ENCODE data around the gene TMX3. TPM values are rescaled to one million over a fixed set of nuclear protein-coding genes. Genes with fewer than 3 reads are reported as not detected.

The TMX3 gene, protein sequence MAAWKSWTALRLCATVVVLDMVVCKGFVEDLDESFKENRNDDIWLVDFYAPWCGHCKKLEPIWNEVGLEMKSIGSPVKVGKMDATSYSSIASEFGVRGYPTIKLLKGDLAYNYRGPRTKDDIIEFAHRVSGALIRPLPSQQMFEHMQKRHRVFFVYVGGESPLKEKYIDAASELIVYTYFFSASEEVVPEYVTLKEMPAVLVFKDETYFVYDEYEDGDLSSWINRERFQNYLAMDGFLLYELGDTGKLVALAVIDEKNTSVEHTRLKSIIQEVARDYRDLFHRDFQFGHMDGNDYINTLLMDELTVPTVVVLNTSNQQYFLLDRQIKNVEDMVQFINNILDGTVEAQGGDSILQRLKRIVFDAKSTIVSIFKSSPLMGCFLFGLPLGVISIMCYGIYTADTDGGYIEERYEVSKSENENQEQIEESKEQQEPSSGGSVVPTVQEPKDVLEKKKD
- total RNA-seq: 65.6 and 67.1 TPM in 2 replicates

GRCh38 chr18:68714712-68715496 is at the start of gene TMX3:
Gene TMX3, minus strand, starts transcription at chr18:68715108. Its CDS starts 127 bp downstream, at chr18:68714981.
- H3K9me3 Mint-ChIP-seq: no peaks in the 10 kb centered on the region
- peak within 1 kb of the TSS; percentile 90 for H3K27ac Mint-ChIP-seq
- intact Hi-C loops (cut with micrococcal nuclease): loop anchor here (2.0 to 10.0 kb wide), 2 partner anchors 1200 to 1490 kb away; partner anchors contain the start of genes DSEL and RTTN
- no peaks in the 10 kb centered on the region for H3K27me3 Mint-ChIP-seq
- peak; percentile 98 for DNase-seq
- peak within 1 kb of the TSS; percentile 94 for H3K4me3 Mint-ChIP-seq
- peaks cover 29% of the 10 kb centered on the region for H3K36me3 Mint-ChIP-seq (ENCODE audit: low read depth)
- H3K4me1 Mint-ChIP-seq: peaks cover 30% of the 10 kb centered on the region

GRCh38 chr18:68764016-68764415 is 49.1 kb upstream of the TMX3 start:
- H3K36me3 Mint-ChIP-seq (ENCODE audit: low read depth): no peaks in the 10 kb centered on the region
- intact Hi-C loops (cut with micrococcal nuclease): no loop called here
- no peaks in the 10 kb centered on the region for H3K27me3 Mint-ChIP-seq
- H3K4me1 Mint-ChIP-seq: no peaks in the 10 kb centered on the region
- no peak overlapping the region for H3K27ac Mint-ChIP-seq
- H3K4me3 Mint-ChIP-seq: no peak overlapping the region
- no peak for DNase-seq
- no peaks in the 10 kb centered on the region for H3K9me3 Mint-ChIP-seq

- no peak for DNase-seq
- Mint-ChIP-seq H3K4me3 (no peak overlapping the region), H3K4me1 (no peaks in the 10 kb centered on the region), H3K36me3 (ENCODE audit: low read depth) (no peaks in the 10 kb centered on the region), H3K27ac (no peak overlapping the region), H3K27me3 (no peaks in the 10 kb centered on the region), H3K9me3 (no peaks in the 10 kb centered on the region)
- intact Hi-C loops (cut with micrococcal nuclease): no loop called here
Measured at GRCh38 chr18:68763083-68763482, 48.2 kb upstream of the TMX3 start.

DNA sequence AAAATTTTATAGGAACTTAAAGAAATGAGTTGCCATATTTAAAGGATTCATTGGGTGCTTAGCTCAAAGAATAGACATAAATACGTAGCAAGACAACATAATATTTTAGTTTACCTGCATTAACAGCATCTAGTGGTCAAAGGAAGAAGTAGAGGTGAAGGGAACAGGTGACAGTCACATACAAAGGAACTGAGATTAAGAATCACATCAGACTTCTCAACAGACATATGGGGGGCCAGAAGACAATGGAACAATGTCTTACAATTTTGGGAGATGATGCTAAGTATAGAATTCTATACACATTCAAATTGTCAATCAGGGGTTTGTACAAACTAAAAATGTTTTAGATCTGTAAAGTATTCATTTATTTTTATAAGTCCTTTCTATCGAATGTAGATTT is 44.4 kb upstream of the TMX3 start:
- Mint-ChIP-seq H3K4me3 (no peak overlapping the region), H3K36me3 (ENCODE audit: low read depth) (no peaks in the 10 kb centered on the region), H3K27me3 (no peaks in the 10 kb centered on the region), H3K9me3 (no peaks in the 10 kb centered on the region), H3K27ac (no peak overlapping the region), H3K4me1 (no peaks in the 10 kb centered on the region)
- DNase-seq: no peak
- intact Hi-C loops (cut with micrococcal nuclease): no loop called here

GRCh38 chr18:68757126-68757525 is 42.2 kb upstream of the TMX3 start:
- DNase-seq: no peak
- Mint-ChIP-seq H3K9me3 (no peaks in the 10 kb centered on the region), H3K36me3 (ENCODE audit: low read depth) (no peaks in the 10 kb centered on the region), H3K4me1 (no peaks in the 10 kb centered on the region), H3K27me3 (no peaks in the 10 kb centered on the region), H3K27ac (no peak overlapping the region), H3K4me3 (no peak overlapping the region)
- intact Hi-C loops (cut with micrococcal nuclease): no loop called here

GRCh38 chr18:68742206-68742605 is 27.3 kb upstream of the TMX3 start:
- intact Hi-C loops (cut with micrococcal nuclease): no loop called here
- no peak overlapping the region for H3K4me3 Mint-ChIP-seq
- H3K9me3 Mint-ChIP-seq: no peaks in the 10 kb centered on the region
- DNase-seq: no peak
- H3K36me3 Mint-ChIP-seq (ENCODE audit: low read depth): no peaks in the 10 kb centered on the region
- no peak overlapping the region for H3K27ac Mint-ChIP-seq
- no peaks in the 10 kb centered on the region for H3K27me3 Mint-ChIP-seq
- H3K4me1 Mint-ChIP-seq: no peaks in the 10 kb centered on the region

DNA sequence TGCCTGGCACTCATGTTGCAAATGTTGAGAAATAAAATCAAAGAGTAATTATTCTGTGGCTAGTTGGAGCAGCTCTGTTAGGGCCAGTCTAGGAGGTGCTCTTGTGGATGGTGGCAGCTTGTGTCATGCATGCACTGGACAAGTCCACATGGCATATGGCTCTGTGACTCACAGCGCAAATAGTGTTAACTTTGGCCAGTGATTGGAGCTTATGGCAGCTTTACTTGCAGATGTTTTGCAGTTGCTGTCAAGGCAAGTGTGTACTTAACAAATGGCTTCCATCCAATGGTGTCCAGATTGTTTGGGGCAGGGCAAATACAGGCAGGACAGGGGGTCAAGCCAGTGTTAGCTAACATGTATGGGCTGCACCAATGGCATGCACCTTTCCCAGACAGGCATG is 26.1 kb upstream of the TMX3 start:
- Mint-ChIP-seq H3K9me3 (no peaks in the 10 kb centered on the region), H3K27ac (no peak overlapping the region), H3K4me3 (no peak overlapping the region), H3K4me1 (no peaks in the 10 kb centered on the region), H3K36me3 (ENCODE audit: low read depth) (no peaks in the 10 kb centered on the region), H3K27me3 (no peaks in the 10 kb centered on the region)
- no peak for DNase-seq
- intact Hi-C loops (cut with micrococcal nuclease): no loop called here

DNA sequence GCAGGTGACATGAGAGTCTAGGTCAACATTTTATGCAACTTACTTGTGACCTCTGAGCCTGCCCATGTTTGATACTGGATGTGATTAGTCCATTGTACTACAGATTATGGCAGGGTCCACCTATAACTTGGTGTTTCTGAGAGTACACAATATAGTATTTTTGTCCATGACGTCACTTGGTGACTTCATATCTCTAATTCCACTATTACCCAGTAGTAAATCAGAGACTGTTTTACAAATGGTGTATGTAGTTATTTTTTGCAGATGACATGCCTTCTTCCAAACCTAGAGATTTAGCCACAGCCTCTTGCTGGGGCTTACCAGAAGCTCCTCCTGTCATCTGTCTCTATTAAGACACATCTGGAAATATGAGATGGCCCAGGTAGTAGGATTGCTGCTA is 24.6 kb upstream of the TMX3 start:
- H3K27ac Mint-ChIP-seq: no peak overlapping the region
- no peaks in the 10 kb centered on the region for H3K36me3 Mint-ChIP-seq (ENCODE audit: low read depth)
- H3K4me1 Mint-ChIP-seq: no peaks in the 10 kb centered on the region
- no peaks in the 10 kb centered on the region for H3K9me3 Mint-ChIP-seq
- peaks cover 3% of the 10 kb centered on the region for H3K27me3 Mint-ChIP-seq
- no peak for DNase-seq
- no peak overlapping the region for H3K4me3 Mint-ChIP-seq
- intact Hi-C loops (cut with micrococcal nuclease): loop anchor here (5.0 kb wide), 2 partner anchors 77 to 1522 kb away; no protein-coding TSS in a partner anchor

DNA sequence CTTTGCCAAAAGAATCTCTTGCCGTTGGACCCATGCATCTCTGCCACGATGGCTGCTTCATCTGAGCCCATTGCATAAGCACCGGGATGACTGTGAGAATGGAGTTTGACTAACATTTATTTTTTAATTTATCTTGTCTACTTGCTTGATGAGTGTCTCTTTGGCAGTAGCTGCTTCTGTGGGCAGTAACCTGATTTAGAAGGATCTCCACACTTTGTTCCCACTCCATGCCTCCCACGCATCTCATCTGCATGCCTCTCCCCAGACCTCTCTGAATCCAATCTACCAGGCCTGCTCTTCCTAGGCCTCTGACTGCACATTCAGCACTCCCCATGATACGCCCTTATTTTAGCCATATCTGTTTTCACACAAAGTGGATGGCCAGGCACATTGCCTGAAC is 23.7 kb upstream of the TMX3 start:
- Mint-ChIP-seq H3K27me3 (peaks cover 3% of the 10 kb centered on the region), H3K4me1 (no peaks in the 10 kb centered on the region), H3K4me3 (no peak overlapping the region), H3K27ac (no peak overlapping the region), H3K9me3 (no peaks in the 10 kb centered on the region), H3K36me3 (ENCODE audit: low read depth) (no peaks in the 10 kb centered on the region)
- intact Hi-C loops (cut with micrococcal nuclease): loop anchor here (5.0 kb wide), 2 partner anchors 76 to 1521 kb away; no protein-coding TSS in a partner anchor
- no peak for DNase-seq

- Mint-ChIP-seq H3K36me3 (ENCODE audit: low read depth) (no peaks in the 10 kb centered on the region), H3K4me3 (no peak overlapping the region), H3K9me3 (no peaks in the 10 kb centered on the region), H3K27ac (no peak overlapping the region), H3K27me3 (peaks cover 3% of the 10 kb centered on the region), H3K4me1 (no peaks in the 10 kb centered on the region)
- peak; percentile 75 for DNase-seq
- intact Hi-C loops (cut with micrococcal nuclease): loop anchor here (5.0 kb wide), 2 partner anchors 73 to 1518 kb away; no protein-coding TSS in a partner anchor
Measured at GRCh38 chr18:68735483-68736343, 20.8 kb upstream of the TMX3 start.

DNA sequence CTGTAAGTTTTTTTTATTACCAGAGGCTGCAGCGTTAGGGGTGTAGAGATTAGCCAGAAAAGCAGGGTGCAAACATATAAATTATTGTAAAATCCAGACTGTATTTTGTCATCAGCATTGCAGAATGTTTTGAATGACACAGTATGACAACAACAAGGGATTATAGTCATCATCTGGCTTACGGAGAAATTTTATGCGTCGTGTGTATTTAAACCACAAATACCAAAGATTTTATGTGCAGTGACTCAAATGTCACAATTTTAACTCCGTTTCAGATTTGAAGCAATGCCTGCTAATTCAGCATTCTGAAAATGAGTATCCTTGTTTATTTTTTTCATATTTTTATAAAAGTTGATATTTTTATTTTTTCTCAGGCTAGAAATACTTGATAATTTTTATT is 19.4 kb upstream of the TMX3 start:
- H3K27ac Mint-ChIP-seq: no peak overlapping the region
- no peaks in the 10 kb centered on the region for H3K36me3 Mint-ChIP-seq (ENCODE audit: low read depth)
- no peak for DNase-seq
- no peaks in the 10 kb centered on the region for H3K4me1 Mint-ChIP-seq
- no peaks in the 10 kb centered on the region for H3K9me3 Mint-ChIP-seq
- no peak overlapping the region for H3K4me3 Mint-ChIP-seq
- intact Hi-C loops (cut with micrococcal nuclease): no loop called here
- H3K27me3 Mint-ChIP-seq: peaks cover 3% of the 10 kb centered on the region

DNA sequence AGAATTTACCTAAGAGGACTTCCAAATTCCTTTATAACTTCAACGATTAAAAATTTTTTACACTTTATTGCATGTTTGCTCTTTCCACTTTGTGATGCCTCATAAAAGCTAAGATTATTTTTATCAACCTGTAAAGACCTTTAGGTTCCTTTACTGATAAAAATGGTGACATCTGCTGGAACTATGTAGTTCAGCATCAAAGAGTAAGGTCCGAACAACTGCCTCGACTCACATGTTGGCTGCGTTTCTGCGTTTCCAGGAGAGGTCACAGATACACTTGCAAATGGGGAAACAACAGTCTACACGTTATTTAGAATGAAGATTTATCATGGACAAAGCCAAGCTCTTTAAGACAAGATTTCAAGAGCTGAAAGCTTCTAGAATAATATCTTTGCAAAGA is 18.8 kb upstream of the TMX3 start:
- no peaks in the 10 kb centered on the region for H3K9me3 Mint-ChIP-seq
- H3K27ac Mint-ChIP-seq: no peak overlapping the region
- intact Hi-C loops (cut with micrococcal nuclease): no loop called here
- DNase-seq: no peak
- no peaks in the 10 kb centered on the region for H3K4me1 Mint-ChIP-seq
- peaks cover 3% of the 10 kb centered on the region for H3K27me3 Mint-ChIP-seq
- no peaks in the 10 kb centered on the region for H3K36me3 Mint-ChIP-seq (ENCODE audit: low read depth)
- no peak overlapping the region for H3K4me3 Mint-ChIP-seq

DNA sequence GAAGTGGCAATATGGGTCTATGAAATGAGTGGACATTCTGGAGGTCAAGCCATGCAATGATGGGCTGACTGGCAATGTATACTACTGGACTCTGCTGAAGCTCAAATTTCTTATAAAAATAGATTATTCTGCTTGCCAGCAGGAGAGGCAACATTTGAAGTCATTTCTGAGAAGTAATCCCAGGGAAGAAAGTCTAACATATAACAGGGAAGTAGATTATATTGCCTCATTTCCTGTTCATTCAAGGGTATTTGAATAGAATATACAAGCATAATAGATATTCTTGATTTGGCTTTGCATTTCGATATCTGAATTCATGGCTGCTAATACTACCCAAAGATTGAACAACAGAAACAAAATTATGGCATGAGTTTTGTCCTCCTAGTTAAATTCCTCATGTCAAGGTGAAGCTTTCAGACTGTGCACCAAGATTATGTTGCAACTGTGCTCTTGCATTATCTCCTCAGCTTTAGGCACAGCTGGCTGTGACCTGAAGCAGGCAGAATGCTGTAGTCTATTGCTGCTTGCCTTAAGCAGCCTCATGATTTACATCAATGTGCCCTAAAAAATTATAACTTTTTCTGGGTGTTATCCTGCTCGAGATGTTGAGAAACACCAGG is 13.3 kb upstream of the TMX3 start:
- H3K9me3 Mint-ChIP-seq: no peaks in the 10 kb centered on the region
- H3K27me3 Mint-ChIP-seq: peaks cover 2% of the 10 kb centered on the region
- DNase-seq: no peak
- peaks cover 4% of the 10 kb centered on the region for H3K36me3 Mint-ChIP-seq (ENCODE audit: low read depth)
- peaks cover 5% of the 10 kb centered on the region for H3K4me1 Mint-ChIP-seq
- H3K4me3 Mint-ChIP-seq: no peak overlapping the region
- H3K27ac Mint-ChIP-seq: no peak overlapping the region
- intact Hi-C loops (cut with micrococcal nuclease): no loop called here

Measured in activated CD4-positive, alpha-beta T cell treated with anti-CD3 and anti-CD28 coated beads, Interleukin-2, amount 10 ng/mL, durations not matched to agents 24 days and 14 days (primary cell).